Gastrocnemius medialis (tissue), 4 donors: Measurements from ENCODE around the gene COPRS.

Experiments used
- POLR2A ChIP-seq, 2 donors: fragments of 450-650 bp; IDR thresholded peaks; one replicate each; pipeline ENCODE4 v1.6.1; 2017; ENCODE audit warnings: antibody characterized with exemption in 2 of 2, mild to moderate bottlenecking in 2 of 2, moderate library complexity in 2 of 2
- TF ChIP-seq, protein P1 (sequence below), 5 experiments: fragments of 450-650 bp in 3 of 5; fragments of 200-600 bp in 2 of 5; sonication (generic) in 2 of 5; IDR thresholded peaks in 4 of 5; conservative IDR thresholded peaks in 1 of 5; 1 replicate in 4 of 5; 2 replicates in 1 of 5; pipeline ENCODE4 v1.5.1; 2016 to 2019; ENCODE audit warnings: antibody characterized with exemption in 5 of 5, mild to moderate bottlenecking in 3 of 5, moderate library complexity in 3 of 5

DNA sequence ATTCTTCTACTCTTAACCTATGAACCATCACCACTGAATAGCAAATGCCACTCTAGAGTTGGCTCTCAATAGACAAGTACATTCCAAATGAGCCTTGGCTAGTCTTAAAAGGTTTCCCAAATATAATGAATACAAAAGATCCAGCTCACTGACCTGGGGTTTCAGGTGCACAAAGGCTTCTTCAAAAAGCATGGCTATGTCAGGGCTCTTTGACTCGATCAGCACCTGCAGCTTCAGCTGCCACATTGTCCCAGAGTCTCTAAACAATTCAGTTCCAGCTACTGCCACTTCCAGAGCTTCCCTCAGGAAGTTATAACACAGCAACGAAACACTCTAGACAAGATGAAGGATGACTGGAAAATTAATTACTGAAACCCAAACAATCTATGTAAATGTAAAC is 16.0 kb upstream of the COPRS start:
- TF ChIP-seq, protein P1, sequence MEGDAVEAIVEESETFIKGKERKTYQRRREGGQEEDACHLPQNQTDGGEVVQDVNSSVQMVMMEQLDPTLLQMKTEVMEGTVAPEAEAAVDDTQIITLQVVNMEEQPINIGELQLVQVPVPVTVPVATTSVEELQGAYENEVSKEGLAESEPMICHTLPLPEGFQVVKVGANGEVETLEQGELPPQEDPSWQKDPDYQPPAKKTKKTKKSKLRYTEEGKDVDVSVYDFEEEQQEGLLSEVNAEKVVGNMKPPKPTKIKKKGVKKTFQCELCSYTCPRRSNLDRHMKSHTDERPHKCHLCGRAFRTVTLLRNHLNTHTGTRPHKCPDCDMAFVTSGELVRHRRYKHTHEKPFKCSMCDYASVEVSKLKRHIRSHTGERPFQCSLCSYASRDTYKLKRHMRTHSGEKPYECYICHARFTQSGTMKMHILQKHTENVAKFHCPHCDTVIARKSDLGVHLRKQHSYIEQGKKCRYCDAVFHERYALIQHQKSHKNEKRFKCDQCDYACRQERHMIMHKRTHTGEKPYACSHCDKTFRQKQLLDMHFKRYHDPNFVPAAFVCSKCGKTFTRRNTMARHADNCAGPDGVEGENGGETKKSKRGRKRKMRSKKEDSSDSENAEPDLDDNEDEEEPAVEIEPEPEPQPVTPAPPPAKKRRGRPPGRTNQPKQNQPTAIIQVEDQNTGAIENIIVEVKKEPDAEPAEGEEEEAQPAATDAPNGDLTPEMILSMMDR (IDR thresholded peaks at IDR 0.05 in 4 of 5, conservative IDR thresholded peaks at IDR 0.05 in 1 of 5) = no peak
- no peak for TF ChIP-seq POLR2A (IDR thresholded peaks at IDR 0.05)
